Esophagus muscularis mucosa (tissue), 4 donors: ENCODE results near the gene PAM.

ENCODE experiments used
- CTCF ChIP-seq, 3 experiments: fragments of 200-600 bp in 2 of 3; fragments of 450-650 bp in 1 of 3; sonication (generic) in 2 of 3; IDR thresholded peaks; one replicate each; pipeline ENCODE4 v1.5.1; 2017 to 2019; ENCODE audit warnings: antibody characterized with exemption in 3 of 3, mild to moderate bottlenecking in 2 of 3, moderate library complexity in 1 of 3
- EP300 ChIP-seq: sonication (generic); formaldehyde crosslinking; IDR thresholded peaks from one replicate; pipeline ENCODE4 v1.6.1; 2017; ENCODE audit warnings: antibody characterized with exemption
- POLR2A ChIP-seq: fragments of 450-650 bp; IDR thresholded peaks from one replicate; pipeline ENCODE4 v1.6.1; 2017; ENCODE audit warnings: antibody characterized with exemption, moderate library complexity, mild to moderate bottlenecking, low read depth
- POLR2AphosphoS5 ChIP-seq, 2 donors: sonication (generic); formaldehyde crosslinking; IDR thresholded peaks; one replicate each; pipeline ENCODE4 v1.6.1; 2017; ENCODE audit warnings: antibody characterized with exemption in 2 of 2

- peak in 1 of 3 experiments; percentile 21 for TF ChIP-seq CTCF (IDR thresholded peaks at IDR 0.05)
- TF ChIP-seq POLR2A = no peak
- TF ChIP-seq EP300 = no peak
- no peak for TF ChIP-seq POLR2AphosphoS5 (IDR thresholded peaks at IDR 0.05)
Measured at GRCh38 chr5:103031607-103032006, 276.5 kb downstream of the PAM start.
